Body of pancreas (tissue), 4 donors: Measurements from ENCODE around the gene MRPL11.

Experiments
- CTCF ChIP-seq, 7 experiments: fragments of 450-650 bp in 4 of 7; fragments of 200-600 bp in 3 of 7; sonication (generic) in 3 of 7; IDR thresholded peaks; one replicate each; pipeline ENCODE4 v1.5.1; 2016 to 2019; ENCODE audit warnings: antibody characterized with exemption in 7 of 7
- POLR2A ChIP-seq, 3 donors: fragments of 450-650 bp; IDR thresholded peaks; one replicate each; pipeline ENCODE4 v1.6.1; 2016; ENCODE audit warnings: antibody characterized with exemption in 3 of 3, mild to moderate bottlenecking in 2 of 3

GRCh38 chr11:66418986-66419308 is 19.7 kb downstream of the MRPL11 start:
- no peak for TF ChIP-seq CTCF (IDR thresholded peaks at IDR 0.05)
- TF ChIP-seq POLR2A (IDR thresholded peaks at IDR 0.05) = no peak
